HG03135 (cell line): ENCODE results near the gene ACSF3.

Experiments used
- ATAC-seq: cut with Tn5 transposase; IDR thresholded peaks from one replicate; pipeline ENCODE4 v1.9.1; 2021; ENCODE audit warnings: mild to moderate bottlenecking, moderate library complexity; ENCODE audit not compliant: unreplicated experiment

The ACSF3 gene

DNA sequence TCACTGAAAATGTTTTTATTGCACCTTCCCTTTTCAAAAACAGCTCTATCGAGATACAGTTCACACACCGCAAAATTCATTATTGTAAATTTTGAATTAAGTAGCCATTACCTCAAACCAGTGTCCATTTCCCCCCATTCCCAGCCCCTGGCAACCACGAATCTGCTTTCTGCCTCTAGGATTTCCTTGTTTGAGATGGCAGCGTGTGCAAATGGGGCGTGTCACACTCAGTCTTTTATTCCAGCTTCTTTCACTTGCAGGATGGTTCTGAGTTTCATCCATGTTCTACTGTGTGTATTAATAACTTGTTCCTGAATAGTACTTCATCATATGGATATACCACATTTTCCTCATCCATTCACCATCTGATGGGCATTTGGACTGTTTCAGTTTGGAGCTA lies 14.8 kb downstream of the ACSF3 start:
- ATAC-seq = no peak

DNA sequence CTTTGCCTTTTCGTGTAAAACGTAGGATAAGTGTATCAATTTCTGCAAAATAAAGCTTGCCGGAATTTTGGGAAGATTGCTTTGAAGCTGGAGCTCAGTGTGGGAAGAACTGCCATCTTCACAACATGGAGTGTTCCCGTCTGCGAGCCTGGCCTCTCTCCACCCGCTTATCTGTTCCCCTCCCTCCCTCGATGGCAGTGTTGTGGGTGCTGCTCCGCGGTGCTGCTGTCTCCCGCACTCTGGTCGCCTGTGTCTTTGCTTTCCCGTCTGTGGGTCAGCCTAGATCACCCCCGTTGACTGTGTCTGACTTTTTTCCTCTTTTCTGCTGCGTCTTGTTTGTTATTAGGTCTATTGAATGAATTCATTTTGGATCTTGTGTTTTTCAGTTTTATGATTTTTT lies 17.0 kb downstream of the ACSF3 start:
- no peak for ATAC-seq

DNA sequence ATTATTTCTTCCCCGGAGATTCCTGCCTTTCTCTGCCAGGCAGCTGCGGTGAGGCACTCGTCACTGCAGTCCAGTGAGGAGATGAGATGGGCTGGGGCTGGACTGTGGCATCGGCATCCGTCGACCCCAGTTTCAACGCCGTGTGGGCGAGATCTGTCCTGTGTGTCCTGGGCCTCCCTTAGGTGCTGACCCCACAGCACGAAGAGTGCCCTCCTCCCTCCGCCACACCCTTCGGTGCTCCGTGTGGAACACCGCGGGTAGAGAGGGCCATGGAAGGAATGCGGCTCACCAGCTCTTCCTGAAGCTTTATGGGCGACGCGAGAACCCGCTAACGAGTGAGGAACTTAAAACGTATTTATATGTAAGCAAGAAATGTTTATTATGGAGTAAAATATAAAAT lies 17.6 kb downstream of the ACSF3 start:
- ATAC-seq = no peak

GRCh38 chr16:89112377-89113151 lies 18.9 kb downstream of the ACSF3 start:
- no peak for ATAC-seq

GRCh38 chr16:89113152-89113547 lies 19.5 kb downstream of the ACSF3 start:
- ATAC-seq = no peak

DNA sequence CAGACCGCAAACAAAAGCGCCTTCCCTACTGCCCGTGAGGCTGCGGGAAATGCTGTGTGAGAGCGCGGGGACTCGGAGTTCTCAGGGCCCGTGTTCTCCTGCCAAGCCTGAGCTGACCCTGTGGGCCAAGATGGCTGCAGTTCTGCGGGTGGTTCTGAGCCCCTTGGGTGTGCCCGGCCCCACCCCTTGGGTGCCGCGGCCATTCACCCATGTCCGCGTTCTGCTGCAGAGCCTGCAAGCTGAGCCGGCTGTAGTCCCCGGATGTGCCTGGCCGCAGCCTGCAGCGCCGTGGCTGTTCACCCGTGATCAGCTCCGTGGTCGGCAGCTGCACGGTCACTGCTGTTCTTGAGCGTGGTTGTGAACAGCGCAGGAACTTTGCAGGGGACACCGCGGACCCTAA lies 20.0 kb downstream of the ACSF3 start:
- no peak for ATAC-seq

DNA sequence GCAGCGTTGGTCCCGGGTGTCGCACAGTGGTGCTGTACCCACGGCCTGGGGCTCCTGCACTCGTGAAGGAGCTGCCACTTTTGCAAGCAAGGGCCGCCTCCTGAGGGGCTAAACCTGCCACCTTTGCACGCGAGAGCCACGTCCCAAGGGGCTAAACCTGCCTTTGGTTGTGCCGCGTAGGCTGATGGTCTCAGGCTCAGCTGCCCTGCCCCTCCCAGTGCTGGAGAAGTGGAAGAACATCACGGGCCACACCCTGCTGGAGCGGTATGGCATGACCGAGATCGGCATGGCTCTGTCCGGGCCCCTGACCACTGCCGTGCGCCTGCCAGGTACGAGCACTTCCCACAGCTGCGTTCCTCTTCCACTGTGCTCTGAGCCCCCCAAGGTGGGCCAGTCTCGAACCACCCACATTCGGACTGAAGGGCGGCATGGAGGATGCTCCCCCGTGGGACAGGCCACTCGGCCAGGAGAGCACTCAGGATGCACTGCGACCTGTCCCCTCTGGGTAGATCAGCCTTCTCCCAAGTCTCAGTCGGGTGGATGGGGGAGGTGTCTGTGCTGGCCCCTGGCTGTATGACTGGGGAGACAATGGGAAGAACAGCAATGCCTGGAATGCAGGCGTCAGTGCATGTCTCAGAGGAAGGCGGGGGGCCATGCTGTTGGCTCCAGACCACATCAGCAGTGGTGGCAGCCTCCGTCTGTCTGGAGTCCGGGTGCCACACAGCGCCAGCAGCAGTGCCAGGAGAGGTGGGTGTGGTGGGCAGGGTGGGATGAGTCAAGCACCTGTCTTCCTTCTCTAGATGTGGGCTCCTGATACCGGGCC lies 20.7 kb downstream of the ACSF3 start:
- no peak for ATAC-seq

GRCh38 chr16:89115216-89115861 lies 21.7 kb downstream of the ACSF3 start:
- peak; percentile 72 for ATAC-seq

- no peak for ATAC-seq
Observed at GRCh38 chr16:89116341-89117226, 22.9 kb downstream of the ACSF3 start.

GRCh38 chr16:89117227-89117974 lies 23.7 kb downstream of the ACSF3 start:
- no peak for ATAC-seq

GRCh38 chr16:89117975-89118289 lies 24.3 kb downstream of the ACSF3 start:
- ATAC-seq = no peak

DNA sequence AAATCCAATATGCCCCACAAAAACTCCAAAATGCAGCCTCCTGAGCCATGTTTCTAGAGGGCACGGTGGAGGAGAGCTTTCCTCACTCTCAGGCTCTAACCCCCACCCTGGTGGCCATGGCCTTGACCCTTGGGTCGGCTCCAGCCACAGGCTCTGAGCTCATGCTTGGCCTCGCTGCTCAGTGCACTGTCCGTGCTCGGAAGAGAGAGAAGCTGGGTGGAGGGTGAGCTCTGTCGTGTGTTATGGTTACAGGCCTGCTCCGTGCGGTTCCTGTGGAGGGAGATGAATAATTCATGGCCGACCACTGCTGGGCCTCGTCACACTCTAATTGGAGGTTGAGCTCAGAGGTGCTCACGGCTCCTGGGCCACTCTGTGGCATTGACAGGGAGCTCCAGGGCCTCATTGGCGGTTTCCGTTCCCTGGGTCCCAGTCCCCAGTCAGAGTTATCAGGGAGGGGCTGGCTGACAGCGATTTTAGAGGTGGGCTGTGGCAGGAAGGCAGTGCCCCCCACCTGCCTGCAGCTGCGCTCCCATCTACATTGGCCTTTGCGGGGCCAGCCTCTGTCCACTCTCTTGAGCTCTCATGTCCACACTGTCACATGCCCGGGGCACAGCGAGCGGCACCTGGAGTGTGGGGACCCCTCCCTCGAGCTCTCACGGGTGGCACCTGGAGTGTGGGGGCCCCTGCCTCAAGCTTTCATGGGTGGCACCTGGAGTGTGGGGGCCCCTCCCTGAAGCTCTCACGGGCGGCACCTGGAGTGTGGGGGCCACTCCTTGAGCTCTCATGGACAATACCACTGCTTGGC lies 24.9 kb downstream of the ACSF3 start:
- ATAC-seq = no peak

- ATAC-seq = no peak
Observed at GRCh38 chr16:89119166-89119621, 25.5 kb downstream of the ACSF3 start.

- no peak for ATAC-seq
Observed at GRCh38 chr16:89119661-89120141, 26.0 kb downstream of the ACSF3 start.

DNA sequence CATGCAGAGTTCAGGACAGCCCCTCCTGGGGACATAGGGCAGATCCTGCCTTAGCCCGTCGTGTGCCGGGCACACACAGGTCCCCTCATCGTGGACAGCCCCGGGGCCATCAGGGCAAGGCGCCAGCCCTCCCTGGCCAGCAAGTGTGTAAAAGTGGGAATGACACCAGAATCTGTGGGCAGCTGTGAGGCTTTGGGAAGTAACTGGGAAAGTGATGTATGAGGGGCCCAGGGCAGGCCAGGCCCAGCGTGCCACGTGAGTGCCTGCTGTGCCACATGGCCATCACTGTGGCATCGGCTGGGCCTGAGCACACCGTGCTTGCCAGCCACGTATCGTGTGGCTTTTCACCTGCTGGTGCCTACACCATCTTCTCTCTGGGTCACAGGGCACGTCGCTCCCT lies 26.6 kb downstream of the ACSF3 start:
- no peak for ATAC-seq

DNA sequence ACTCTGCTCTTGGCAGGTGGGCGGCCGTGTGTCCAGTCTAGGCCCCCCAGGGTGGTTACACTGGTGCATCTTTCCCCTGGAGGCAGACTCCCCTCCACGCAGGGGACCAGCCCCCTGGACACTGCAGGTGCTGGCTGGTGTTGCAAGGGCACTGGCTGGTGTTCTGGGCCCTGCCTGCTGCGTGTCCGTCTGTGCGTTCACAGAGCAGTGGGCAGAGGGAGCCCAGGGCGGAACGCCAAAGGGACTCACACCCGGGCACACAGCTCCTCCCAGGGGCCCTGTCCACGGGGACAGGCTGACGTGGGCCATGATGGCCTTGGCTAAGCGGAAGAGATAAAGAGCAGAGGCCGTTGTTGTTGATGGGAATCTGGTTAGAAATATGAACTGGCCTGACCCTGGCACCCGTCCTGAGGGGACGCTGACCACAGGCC lies 27.3 kb downstream of the ACSF3 start:
- no peak for ATAC-seq

GRCh38 chr16:89121691-89122321 lies 28.2 kb downstream of the ACSF3 start:
- no peak for ATAC-seq

- no peak for ATAC-seq
Observed at GRCh38 chr16:89122322-89122851, 28.7 kb downstream of the ACSF3 start.
